NT2/D1 (cell line): ENCODE data around the gene GPR78.

ENCODE experiments used
- YY1 ChIP-seq: IDR thresholded peaks from 2 replicates; pipeline ENCODE4 v1.6.1; 2011; ENCODE audit not compliant: insufficient read length, insufficient read depth
- ZNF274 ChIP-seq: IDR thresholded peaks from 2 replicates; pipeline ENCODE4 v1.6.1; 2011; ENCODE audit warnings: mild to moderate bottlenecking, low read depth, low read length

- no peak for TF ChIP-seq ZNF274
- TF ChIP-seq YY1 = no peak
Observed at GRCh38 chr4:8613421-8614364, 33.5 kb downstream of the GPR78 start.
